IPS-18a (cell line): ENCODE data around the gene ST3GAL3.
"Not testable (repeated sequence)": the region's sequence is repeated elsewhere in the genome, so short reads cannot be mapped to it uniquely, and the experiment has no call there.

ENCODE experiments used
- H3K27ac ChIP-seq: one replicate; pipeline ENCODE4 v1.5.1; 2013; ENCODE audit warnings: low read length
- H3K27me3 ChIP-seq: one replicate; pipeline ENCODE4 v1.6.1; 2013; ENCODE audit warnings: mild to moderate bottlenecking, low read length; ENCODE audit not compliant: control insufficient read depth, insufficient read depth
- H3K36me3 ChIP-seq: one replicate; pipeline ENCODE4 v1.6.1; 2013; ENCODE audit warnings: low read depth, low read length; ENCODE audit not compliant: control insufficient read depth
- H3K4me1 ChIP-seq: one replicate; pipeline ENCODE4 v1.6.1; 2013; ENCODE audit warnings: low read depth, low read length; ENCODE audit not compliant: control insufficient read depth
- H3K4me3 ChIP-seq: one replicate; pipeline ENCODE4 v1.5.1; 2013; ENCODE audit warnings: low read length
- H3K9ac ChIP-seq: one replicate; pipeline ENCODE4 v1.6.1; 2013; ENCODE audit warnings: mild to moderate bottlenecking, low read length, moderate library complexity
- H3K9me3 ChIP-seq: one replicate; pipeline ENCODE4 v1.6.1; 2013; ENCODE audit warnings: low read depth, low read length; ENCODE audit not compliant: control insufficient read depth

ST3GAL3 gene

DNA sequence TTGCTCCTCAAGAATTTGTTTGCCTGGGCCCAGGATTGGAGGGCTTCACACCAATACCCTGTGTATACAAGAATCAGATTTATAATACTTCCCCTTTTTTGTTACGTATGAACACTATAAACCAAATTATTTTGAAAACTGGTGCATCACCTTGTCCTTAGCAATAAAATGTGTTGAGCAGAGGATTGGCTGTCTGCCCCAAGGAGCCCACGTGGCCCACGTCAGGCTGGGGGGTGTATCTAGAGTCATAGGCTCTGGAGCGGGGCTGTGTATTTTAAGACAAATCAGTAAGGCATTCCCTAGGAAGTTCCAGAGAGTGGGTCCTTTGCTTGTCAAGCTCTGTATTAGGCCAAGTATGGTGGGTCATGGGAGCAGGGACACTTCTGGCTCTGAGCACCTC, 2.0 kb upstream of the ST3GAL3 start:
- H3K27me3 ChIP-seq = no peaks in the 10 kb centered on the region
- peaks cover 49% of the 10 kb centered on the region for H3K36me3 ChIP-seq
- no peaks in the 10 kb centered on the region for H3K9me3 ChIP-seq
- H3K9ac ChIP-seq = no peak overlapping the region
- peaks cover 12% of the 10 kb centered on the region for H3K4me1 ChIP-seq
- no peak overlapping the region for H3K27ac ChIP-seq
- no peak overlapping the region for H3K4me3 ChIP-seq

DNA sequence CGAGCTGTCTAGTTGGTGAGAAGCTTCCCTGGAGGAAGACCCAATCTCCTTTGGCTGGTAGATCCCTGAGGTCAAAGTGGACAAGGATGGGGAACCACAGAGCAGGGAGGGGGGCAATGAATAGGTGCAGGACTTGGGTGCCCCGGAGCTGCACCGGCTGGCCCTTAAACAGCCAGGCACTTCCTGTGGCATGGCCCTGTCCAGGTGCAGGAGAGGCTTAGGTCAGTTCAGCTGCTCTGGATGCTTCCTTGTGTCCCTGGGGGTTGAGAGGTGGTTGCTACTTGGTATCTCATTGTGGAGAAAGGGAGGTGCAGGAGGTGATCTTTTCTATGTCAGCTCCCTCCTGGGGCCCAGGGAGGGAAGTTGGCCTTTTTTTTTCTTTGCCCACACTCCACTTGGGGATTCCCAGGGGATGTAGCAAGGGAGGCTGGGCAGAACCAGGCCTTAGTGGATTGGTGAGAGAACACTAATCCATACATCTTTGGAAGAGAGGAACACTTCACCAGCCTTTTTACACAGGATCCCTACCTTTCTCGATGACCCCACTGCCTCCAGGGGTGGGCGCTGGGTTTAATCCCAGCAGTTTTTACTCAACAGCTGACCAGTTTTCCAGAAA, 1.2 kb upstream of the ST3GAL3 start:
- Histone ChIP-seq H3K9me3 (no peaks in the 10 kb centered on the region), H3K9ac (peak overlapping the region; percentile 72), H3K36me3 (peaks cover 45% of the 10 kb centered on the region), H3K4me3 (peak overlapping the region; percentile 83), H3K27ac (no peak overlapping the region), H3K27me3 (no peaks in the 10 kb centered on the region), H3K4me1 (peaks cover 12% of the 10 kb centered on the region)

DNA sequence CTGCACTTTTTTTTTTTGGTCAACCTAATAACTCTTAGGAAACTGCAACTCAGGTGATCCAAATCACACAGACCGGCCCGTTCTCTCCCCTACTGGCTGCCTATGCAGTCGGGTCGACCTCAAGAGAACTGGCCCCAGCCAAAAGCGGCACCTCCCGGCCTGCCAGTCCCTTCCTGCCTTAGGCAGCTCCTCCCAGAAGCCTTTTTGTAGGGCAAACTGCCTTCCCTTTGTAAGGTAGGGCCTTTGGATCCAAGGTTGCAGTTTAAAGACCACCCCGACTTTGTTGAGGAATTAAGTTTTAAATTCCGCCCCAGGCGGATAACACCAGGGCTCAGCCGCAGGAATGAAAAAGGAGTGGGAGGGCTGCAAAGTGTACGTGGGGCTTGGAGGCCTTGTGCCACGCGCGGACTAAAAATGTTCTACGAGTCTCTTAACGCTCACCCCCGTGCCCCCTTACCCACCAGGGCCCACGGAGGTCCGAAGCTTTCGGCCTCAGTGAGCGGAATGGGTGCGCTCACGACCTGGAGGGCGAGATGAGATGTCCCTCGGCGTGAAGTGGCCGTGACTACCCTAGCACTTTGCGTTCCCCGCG, 642 bp upstream of the ST3GAL3 start:
- Histone ChIP-seq H3K27ac (no peak overlapping the region), H3K9me3 (no peaks in the 10 kb centered on the region), H3K27me3 (no peaks in the 10 kb centered on the region), H3K4me1 (peaks cover 12% of the 10 kb centered on the region), H3K9ac (peak overlapping the region; percentile 72), H3K36me3 (peaks cover 39% of the 10 kb centered on the region), H3K4me3 (peak overlapping the region; percentile 83)

DNA sequence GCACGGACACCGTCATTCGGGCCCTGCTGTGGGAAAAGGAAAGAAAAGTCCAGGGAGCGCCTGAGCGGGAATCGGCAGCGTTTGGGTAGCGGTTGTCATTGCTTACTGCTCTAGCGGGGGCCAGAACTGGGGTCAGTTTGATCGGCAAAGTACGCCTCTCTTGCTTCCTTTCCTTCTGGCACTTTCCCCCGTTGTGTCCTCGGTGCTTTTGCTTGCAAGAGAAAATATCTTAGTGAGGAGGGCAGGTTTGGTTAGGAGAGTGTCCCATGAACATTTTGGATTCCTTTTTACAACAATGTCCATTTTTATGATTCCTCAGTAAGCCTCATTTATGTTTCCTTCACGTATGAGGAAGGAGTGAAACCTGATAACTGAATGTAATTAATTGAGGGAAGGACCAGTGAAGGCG, 670 bp downstream of the ST3GAL3 start:
- no peaks in the 10 kb centered on the region for H3K27me3 ChIP-seq

DNA sequence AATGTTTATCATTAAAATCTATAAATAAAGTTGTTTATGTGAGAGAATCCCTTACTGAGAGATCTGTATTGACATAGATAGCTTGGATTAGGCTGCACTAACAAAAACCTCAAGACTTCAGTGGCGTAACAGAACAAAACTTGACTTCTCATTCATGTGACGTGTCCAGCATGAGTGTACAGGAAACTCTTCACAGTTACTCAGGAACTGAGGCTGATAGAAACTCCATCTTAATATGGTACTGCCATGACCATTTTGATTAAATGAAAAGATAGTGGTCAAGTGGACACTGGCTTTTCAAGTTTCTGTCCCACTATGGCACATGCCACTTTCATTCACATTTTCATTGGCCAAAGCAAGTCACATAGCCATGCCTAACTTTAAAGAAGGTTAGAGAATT, 3.7 kb downstream of the ST3GAL3 start:
- H3K27ac ChIP-seq = no peak overlapping the region
- no peaks in the 10 kb centered on the region for H3K27me3 ChIP-seq
- peaks cover 5% of the 10 kb centered on the region for H3K4me1 ChIP-seq
- no peaks in the 10 kb centered on the region for H3K36me3 ChIP-seq
- no peak overlapping the region for H3K4me3 ChIP-seq
- no peak overlapping the region for H3K9ac ChIP-seq
- no peaks in the 10 kb centered on the region for H3K9me3 ChIP-seq

More for the DNA sequence above, 670 bp downstream of the ST3GAL3 start:
- Histone ChIP-seq H3K4me1 (peaks cover 12% of the 10 kb centered on the region), H3K9ac (peak overlapping the region; percentile 58), H3K9me3 (no peaks in the 10 kb centered on the region), H3K36me3 (peaks cover 29% of the 10 kb centered on the region), H3K27ac (no peak overlapping the region), H3K4me3 (peak overlapping the region; percentile 83)

DNA sequence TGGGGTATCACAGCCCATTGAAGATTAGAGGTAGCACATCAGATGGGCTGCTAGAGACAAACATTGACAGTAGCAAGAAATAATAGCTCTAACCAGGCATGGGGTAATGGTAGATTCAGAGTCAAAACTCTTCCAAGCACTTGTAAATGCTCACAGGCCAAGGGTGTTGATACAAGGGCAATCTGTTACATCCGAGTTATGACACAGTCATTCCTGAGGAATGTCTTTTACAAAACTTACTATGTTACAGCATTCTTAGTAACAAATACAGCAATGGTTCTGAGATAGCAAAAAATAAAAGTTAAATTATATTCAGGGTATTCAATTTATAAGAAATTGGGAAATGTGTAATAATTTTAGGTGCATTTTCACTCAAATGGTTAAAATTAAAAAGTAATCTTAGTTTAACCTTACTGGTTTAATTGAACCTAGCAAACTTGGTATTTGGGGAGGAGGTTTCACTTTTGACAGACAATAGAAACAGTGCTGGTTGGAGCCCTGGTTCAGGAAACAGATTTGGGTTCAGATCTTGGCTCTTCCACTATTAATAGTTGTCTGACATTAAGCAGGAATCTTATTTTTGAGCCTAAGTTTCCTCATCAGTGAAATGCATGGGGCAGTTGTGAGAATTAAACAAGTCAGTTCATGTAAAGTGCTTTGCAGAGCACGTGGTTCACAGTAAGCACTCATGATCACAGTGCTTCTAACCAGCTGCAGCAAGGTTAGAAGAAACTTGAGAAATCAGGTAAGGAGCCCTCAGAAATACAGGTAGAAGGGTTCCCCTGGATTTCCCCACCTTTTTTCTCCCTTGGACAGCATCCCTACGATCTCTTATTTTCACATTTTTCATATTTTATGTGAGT, 4.4 kb downstream of the ST3GAL3 start:
- no peaks in the 10 kb centered on the region for H3K36me3 ChIP-seq
- H3K9ac ChIP-seq = no peak overlapping the region
- H3K4me3 ChIP-seq = no peak overlapping the region
- H3K4me1 ChIP-seq = no peaks in the 10 kb centered on the region
- H3K9me3 ChIP-seq = no peaks in the 10 kb centered on the region
- H3K27me3 ChIP-seq = no peaks in the 10 kb centered on the region
- H3K27ac ChIP-seq = no peak overlapping the region

DNA sequence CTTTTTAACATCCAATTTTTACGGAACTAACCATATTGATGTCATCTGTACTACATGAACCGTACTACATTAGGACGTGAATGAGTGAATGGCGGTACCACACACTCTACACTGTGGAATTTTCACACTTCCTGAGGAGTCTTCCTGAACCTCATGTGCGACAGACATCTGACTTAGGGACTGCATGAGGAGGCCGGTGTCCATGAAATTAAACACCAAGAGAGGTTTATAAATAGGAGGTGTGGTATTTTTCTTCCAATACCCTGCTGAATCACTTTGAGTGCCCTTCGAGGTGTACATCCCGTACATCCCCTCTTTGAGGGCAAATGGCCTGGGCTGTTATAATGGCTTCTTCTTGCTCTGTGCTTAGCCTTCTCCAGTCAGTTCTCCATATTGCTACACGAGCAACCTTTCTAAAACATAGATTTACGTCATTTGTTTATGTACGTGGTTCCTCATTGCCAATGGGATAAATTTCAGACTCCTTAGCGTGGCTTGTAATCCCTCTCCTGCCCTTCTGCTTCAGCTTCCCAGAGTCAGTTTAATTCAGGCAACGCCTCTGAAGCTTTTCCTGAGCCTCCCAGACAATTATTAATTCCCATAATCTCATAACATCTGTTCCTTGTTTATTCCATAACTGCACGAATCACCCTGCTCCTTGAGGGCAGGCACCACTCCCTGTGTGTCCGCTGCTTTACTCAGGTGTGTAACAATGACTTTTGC, 9.4 kb downstream of the ST3GAL3 start:
- H3K4me1 ChIP-seq = no peaks in the 10 kb centered on the region
- H3K27ac ChIP-seq = no peak overlapping the region
- no peak overlapping the region for H3K9ac ChIP-seq
- no peaks in the 10 kb centered on the region for H3K27me3 ChIP-seq
- no peaks in the 10 kb centered on the region for H3K36me3 ChIP-seq
- no peak overlapping the region for H3K4me3 ChIP-seq
- no peaks in the 10 kb centered on the region for H3K9me3 ChIP-seq

DNA sequence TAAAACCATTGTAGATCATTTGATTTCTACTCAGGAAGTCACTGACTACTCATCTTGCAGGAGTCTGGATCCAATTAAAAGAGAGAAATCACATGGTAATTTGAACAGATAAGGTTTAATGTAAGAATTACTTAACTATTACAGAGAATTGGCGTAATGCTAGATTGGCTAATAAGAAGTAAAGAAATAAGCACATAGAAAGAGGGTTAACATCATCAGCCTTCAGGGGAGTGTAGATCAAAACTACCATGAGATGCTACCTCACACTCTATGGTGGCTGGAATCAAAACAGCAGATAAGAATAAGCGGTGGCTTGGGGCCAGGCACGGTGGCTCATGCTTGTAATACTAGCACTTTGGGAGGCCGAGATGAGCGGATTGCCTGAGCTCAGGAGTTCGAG, 11.7 kb downstream of the ST3GAL3 start:
- Histone ChIP-seq H3K9me3 (no peaks in the 10 kb centered on the region), H3K36me3 (no peaks in the 10 kb centered on the region), H3K9ac (no peak overlapping the region), H3K27me3 (no peaks in the 10 kb centered on the region), H3K27ac (no peak overlapping the region), H3K4me1 (no peaks in the 10 kb centered on the region), H3K4me3 (no peak overlapping the region)

DNA sequence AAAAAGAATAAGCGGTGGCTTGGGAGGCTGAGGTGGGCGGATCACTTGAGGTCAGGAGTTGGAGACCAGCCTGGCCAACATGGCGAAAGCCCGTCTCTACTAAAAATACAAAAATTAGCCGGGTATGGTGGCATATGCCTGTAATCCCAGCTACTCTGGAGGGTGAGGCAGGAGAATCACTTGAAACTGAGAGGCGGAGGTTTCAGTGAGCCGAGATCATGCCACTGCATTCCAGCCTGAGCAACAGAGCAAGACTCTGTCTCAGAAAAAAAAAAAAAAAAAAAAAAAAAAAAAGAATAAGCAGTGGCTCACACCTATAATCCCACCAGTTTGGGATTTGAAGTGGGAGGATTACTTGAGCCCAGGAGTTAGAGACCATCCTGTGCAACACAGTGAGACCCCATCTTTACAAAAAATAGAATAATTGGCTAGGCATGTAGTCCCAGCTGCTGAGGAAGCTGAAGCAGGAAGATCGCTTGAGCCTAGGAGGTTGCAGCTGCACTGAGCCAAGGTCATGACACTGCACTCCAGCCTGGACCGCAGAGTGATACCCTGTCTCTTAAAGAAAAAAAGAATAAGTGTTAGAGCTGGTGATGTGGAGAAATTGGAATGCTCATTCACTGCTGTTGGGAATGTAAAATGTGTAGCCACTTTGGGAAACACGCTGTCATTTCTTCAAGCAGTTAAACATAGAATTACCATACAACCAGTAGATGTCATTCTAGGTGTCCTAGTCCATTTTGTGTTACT, 12.5 kb downstream of the ST3GAL3 start:
- not testable (repeated sequence) for H3K27ac ChIP-seq, H3K4me1 ChIP-seq

DNA sequence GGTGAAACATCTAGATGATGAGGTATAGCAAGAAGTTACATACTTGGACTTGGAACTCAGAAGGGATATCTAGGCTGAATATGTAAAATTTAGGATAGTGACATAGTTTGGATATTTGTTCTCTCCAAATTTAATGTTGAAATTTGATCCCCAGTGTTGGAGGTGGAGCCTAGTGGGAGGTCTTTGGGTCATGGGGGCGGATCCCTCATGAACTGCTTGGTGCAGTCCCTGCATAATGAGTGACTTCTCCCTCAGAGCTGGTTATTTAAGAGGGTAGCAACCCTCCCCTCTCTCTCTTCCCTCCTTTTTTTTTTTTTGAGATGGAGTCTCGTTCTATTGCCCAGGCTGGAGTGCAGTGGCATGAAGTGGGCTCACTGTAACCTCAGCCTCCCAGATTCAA, 15.5 kb downstream of the ST3GAL3 start:
- Histone ChIP-seq H3K9me3 (no peaks in the 10 kb centered on the region), H3K4me1 (no peaks in the 10 kb centered on the region), H3K27me3 (no peaks in the 10 kb centered on the region), H3K4me3 (no peak overlapping the region), H3K27ac (no peak overlapping the region), H3K36me3 (no peaks in the 10 kb centered on the region), H3K9ac (no peak overlapping the region)

More for the DNA sequence above, 12.5 kb downstream of the ST3GAL3 start:
- H3K9ac ChIP-seq, H3K9me3 ChIP-seq, H3K27me3 ChIP-seq, H3K4me3 ChIP-seq, H3K36me3 ChIP-seq: not testable (repeated sequence)
